ENCODE measurements around the gene NDOR1. TPM values are rescaled to one million over a fixed set of nuclear protein-coding genes. Genes with fewer than 3 reads are reported as not detected.
A peak's percentile ranks its signal among the peaks of the same experiment; 100 is the strongest.

NDOR1 gene
- polyA plus RNA-seq, 2 of the 4 experiments (the other 2 are of a cell fraction) = 5.6 to 19.5 TPM

GRCh38 chr9:137212520-137212919, 7.0 kb downstream of the NDOR1 start:
- 86% methylated on average over 19 of the region's 21 CpGs for WGBS (ENCODE audit: missing lambda C conversion rate)
- Histone ChIP-seq H3K27ac (no peak overlapping the region), H3K4me1 (peaks cover 9% of the 10 kb centered on the region), H3K4me3 (no peak overlapping the region), H3K9me3 (no peaks in the 10 kb centered on the region), H3K4me2 (no peak overlapping the region)
- DNase-seq (ENCODE audit: low read depth in 1 of 2, low spot score in 1 of 2) (no peak), FAIRE-seq (no peak), ATAC-seq (peak in 1 of 2 experiments; percentile 36; a peak in 3 of 6 replicates)
- CTCF ChIA-PET = interaction anchor here (0.9 to 9.9 kb wide), 7 partner anchors 11 to 145 kb away, joined by 3 to 71 read pairs (median 4); partner anchors contain the start of genes RNF224, SSNA1 and TUBB4B
- POLR2A ChIA-PET = no interaction called here
- TF ChIP-seq HOXB5 (CRISPR knock-in tag; IDR thresholded peaks at IDR 0.05) (no peak), HOXA7 (CRISPR knock-in tag; IDR thresholded peaks at IDR 0.05) (no peak), CHD2 (IDR thresholded peaks at IDR 0.05; ENCODE audit: low read length, partially characterized antibody) (no peak), E2F6 (IDR thresholded peaks at IDR 0.05; ENCODE audit: borderline replicate concordance, low read depth) (no peak), EP300 (IDR thresholded peaks at IDR 0.05) (no peak), HES2 (IDR thresholded peaks at IDR 0.05) (no peak), JUNB (IDR thresholded peaks at IDR 0.05) (no peak), JUN (IDR thresholded peaks at IDR 0.05) (no peak), MYC (IDR thresholded peaks at IDR 0.05; ENCODE audit: borderline replicate concordance, low read length) (no peak), GATA3 (IDR thresholded peaks at IDR 0.05; ENCODE audit: borderline replicate concordance) (no peak)

- no peak for FAIRE-seq
- ChIA-PET POLR2A (interaction anchor here (1.1 to 1.4 kb wide), 2 partner anchors 13 to 27 kb away, joined by 4 to 6 read pairs; partner anchors contain the start of genes TPRN and TUBB4B), CTCF (interaction anchor here (1.0 to 9.9 kb wide), 10 partner anchors 11 to 95 kb away, joined by 3 to 71 read pairs (median 4); partner anchors contain the start of genes CYSRT1, RNF224, SSNA1 and TUBB4B)
- Histone ChIP-seq H3K4me3 (no peak overlapping the region), H3K9me3 (no peaks in the 10 kb centered on the region), H3K4me2 (no peak overlapping the region), H3K27ac (no peak overlapping the region), H3K4me1 (peaks cover 16% of the 10 kb centered on the region)
- ATAC-seq = peak in 1 of 2 experiments; percentile 35; a peak in 3 of 6 replicates
- WGBS (ENCODE audit: missing lambda C conversion rate) = 91% methylated on average over 39 of the region's 49 CpGs
- TF ChIP-seq RARB (CRISPR knock-in tag; IDR thresholded peaks at IDR 0.05) (no peak), RAD21 (conservative IDR thresholded peaks at IDR 0.05 in 1 of 2, IDR thresholded peaks at IDR 0.05 in 1 of 2) (peak in 1 of 2 experiments; percentile 31; a peak in 1 of 5 replicates), CTCF (IDR thresholded peaks at IDR 0.05) (peak; percentile 11; the same call in 1 of the 3 replicates)
- no peak for DNase-seq (ENCODE audit: low read depth in 1 of 2, low spot score in 1 of 2)
These were observed 7.9 kb downstream of the NDOR1 start for GRCh38 chr9:137213160-137214060.

DNA sequence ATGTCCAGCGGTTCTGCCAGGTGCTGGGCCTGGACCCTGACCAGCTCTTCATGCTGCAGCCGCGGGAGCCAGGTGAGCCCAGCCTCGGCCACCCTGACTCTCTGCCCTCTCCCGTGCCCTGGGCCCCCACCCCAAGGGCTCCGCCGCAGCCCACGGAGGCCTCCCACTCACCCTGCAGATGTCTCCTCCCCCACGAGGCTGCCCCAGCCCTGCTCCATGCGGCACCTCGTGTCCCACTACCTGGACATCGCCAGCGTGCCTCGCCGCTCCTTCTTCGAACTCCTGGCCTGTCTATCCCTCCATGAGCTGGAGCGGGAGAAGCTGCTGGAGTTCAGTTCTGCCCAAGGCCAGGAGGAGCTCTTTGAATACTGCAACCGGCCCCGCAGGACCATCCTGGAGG, 9.1 kb downstream of the NDOR1 start:
- 90% methylated on average over 19 of the region's 19 CpGs for WGBS (ENCODE audit: missing lambda C conversion rate)
- TF ChIP-seq JUN (IDR thresholded peaks at IDR 0.05) (no peak), TP53 (CRISPR knock-in tag; IDR thresholded peaks at IDR 0.05) (no peak), E2F6 (IDR thresholded peaks at IDR 0.05; ENCODE audit: borderline replicate concordance, low read depth) (no peak), HOXB13 (CRISPR knock-in tag; IDR thresholded peaks at IDR 0.05; ENCODE audit: low read depth) (no peak), ESRRA (IDR thresholded peaks at IDR 0.05; ENCODE audit: borderline replicate concordance, low read length) (no peak), HES2 (IDR thresholded peaks at IDR 0.05) (no peak), POLR2AphosphoS2 (conservative IDR thresholded peaks at IDR 0.05; ENCODE audit: low read length) (no peak), POLR2A (IDR thresholded peaks at IDR 0.05; ENCODE audit: low read length) (no peak), HEYL (CRISPR knock-in tag; IDR thresholded peaks at IDR 0.05) (no peak)
- TF ChIP-seq, protein P1, sequence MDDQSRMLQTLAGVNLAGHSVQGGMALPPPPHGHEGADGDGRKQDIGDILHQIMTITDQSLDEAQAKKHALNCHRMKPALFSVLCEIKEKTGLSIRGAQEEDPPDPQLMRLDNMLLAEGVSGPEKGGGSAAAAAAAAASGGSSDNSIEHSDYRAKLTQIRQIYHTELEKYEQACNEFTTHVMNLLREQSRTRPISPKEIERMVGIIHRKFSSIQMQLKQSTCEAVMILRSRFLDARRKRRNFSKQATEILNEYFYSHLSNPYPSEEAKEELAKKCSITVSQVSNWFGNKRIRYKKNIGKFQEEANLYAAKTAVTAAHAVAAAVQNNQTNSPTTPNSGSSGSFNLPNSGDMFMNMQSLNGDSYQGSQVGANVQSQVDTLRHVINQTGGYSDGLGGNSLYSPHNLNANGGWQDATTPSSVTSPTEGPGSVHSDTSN (IDR thresholded peaks at IDR 0.05) = no peak
- TF ChIP-seq, protein P2, sequence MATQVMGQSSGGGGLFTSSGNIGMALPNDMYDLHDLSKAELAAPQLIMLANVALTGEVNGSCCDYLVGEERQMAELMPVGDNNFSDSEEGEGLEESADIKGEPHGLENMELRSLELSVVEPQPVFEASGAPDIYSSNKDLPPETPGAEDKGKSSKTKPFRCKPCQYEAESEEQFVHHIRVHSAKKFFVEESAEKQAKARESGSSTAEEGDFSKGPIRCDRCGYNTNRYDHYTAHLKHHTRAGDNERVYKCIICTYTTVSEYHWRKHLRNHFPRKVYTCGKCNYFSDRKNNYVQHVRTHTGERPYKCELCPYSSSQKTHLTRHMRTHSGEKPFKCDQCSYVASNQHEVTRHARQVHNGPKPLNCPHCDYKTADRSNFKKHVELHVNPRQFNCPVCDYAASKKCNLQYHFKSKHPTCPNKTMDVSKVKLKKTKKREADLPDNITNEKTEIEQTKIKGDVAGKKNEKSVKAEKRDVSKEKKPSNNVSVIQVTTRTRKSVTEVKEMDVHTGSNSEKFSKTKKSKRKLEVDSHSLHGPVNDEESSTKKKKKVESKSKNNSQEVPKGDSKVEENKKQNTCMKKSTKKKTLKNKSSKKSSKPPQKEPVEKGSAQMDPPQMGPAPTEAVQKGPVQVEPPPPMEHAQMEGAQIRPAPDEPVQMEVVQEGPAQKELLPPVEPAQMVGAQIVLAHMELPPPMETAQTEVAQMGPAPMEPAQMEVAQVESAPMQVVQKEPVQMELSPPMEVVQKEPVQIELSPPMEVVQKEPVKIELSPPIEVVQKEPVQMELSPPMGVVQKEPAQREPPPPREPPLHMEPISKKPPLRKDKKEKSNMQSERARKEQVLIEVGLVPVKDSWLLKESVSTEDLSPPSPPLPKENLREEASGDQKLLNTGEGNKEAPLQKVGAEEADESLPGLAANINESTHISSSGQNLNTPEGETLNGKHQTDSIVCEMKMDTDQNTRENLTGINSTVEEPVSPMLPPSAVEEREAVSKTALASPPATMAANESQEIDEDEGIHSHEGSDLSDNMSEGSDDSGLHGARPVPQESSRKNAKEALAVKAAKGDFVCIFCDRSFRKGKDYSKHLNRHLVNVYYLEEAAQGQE (IDR thresholded peaks at IDR 0.05) = no peak
- CTCF ChIA-PET = interaction anchor here (1.2 to 9.9 kb wide), 7 partner anchors 10 to 28 kb away, joined by 3 to 71 read pairs (median 6); partner anchors contain the start of genes CYSRT1, RNF224, SSNA1 and TPRN
- ATAC-seq = no peak
- no peak overlapping the region for H3K27ac ChIP-seq
- no peak overlapping the region for H3K4me2 ChIP-seq
- H3K4me3 ChIP-seq = no peak overlapping the region
- POLR2A ChIA-PET = interaction anchor here (1.4 kb wide), 1 partner anchor 26 kb away, joined by 6 read pairs; the partner anchor contains the start of gene TUBB4B
- no peak for FAIRE-seq
- no peak for DNase-seq (ENCODE audit: low read depth in 1 of 2, low spot score in 1 of 2)
- peaks cover 26% of the 10 kb centered on the region for H3K4me1 ChIP-seq
- no peaks in the 10 kb centered on the region for H3K9me3 ChIP-seq
